HG02973 (cell line): ENCODE data around the gene SLC26A1.
"Not testable (repeated sequence)": the region's sequence is repeated elsewhere in the genome, so short reads cannot be mapped to it uniquely, and the experiment has no call there.

Experiments used
- ATAC-seq: cut with Tn5 transposase; IDR thresholded peaks from one replicate; pipeline ENCODE4 v1.9.1; 2021; ENCODE audit warnings: moderate library complexity; ENCODE audit not compliant: unreplicated experiment

SLC26A1 gene

DNA sequence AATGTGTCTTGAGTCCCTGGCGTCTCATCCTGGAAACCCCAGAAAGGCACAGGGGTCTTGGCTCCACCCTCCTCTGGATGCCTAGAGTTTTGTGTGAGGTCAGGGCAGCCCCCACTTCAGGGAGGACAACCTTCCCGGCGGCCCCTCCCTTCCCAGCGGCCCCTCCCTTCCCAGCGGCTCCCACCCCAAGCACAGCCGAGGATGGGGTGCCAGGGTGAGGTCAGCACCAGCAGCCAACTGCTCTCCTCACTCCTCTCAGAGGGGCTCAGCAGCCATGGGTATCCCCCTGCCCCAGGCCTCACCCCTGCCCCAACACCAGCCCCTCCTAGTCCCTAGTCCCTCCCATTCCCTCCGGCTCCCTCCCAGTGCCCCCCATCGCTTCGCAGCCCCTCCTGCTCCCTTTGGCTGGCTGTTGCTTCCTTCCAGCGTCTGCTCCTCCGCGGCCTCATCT lies 37.2 kb downstream of the SLC26A1 start:
- no peak for ATAC-seq

DNA sequence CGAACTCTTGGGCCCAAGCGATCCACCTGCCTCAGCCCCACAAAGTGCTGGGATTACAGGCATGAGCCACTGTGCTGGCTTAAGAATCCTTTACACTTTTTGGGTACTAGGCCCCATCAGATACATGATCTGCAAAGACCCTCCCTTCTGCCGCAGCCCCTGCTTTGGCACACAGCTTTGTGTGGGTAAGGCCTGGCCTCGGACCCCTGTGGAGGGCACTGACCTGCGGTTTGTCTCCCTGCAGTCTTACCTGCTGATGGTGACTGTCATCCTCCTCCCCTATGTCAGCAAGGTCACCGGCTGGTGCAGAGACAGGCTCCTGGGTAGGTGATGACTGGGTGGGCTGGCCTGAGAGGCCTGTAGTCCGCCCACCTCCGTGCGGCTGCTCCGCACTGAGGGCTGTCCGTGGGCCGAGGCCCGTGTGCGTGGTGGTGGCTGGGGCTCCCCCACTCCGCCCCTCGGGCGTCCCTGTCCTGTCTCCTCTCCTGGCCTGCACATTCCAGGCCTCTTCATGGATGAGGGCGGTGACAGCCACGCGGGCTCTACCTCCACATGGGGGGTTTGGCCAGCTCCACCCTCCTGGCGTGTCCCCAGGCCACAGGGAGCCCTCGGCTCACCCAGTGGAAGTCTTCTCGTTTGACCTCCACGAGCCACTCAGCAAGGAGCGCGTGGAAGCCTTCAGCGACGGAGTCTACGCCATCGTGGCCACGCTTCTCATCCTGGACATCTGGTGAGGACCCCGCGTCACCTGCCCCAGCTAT lies 37.9 kb downstream of the SLC26A1 start:
- ATAC-seq = no peak

GRCh38 chr4:954211-955020 lies 38.8 kb downstream of the SLC26A1 start:
- no peak for ATAC-seq

- no peak for ATAC-seq
These were observed 39.7 kb downstream of the SLC26A1 start for GRCh38 chr4:953574-953915.

- ATAC-seq = no peak
These were observed 40.2 kb downstream of the SLC26A1 start for GRCh38 chr4:952881-953573.

DNA sequence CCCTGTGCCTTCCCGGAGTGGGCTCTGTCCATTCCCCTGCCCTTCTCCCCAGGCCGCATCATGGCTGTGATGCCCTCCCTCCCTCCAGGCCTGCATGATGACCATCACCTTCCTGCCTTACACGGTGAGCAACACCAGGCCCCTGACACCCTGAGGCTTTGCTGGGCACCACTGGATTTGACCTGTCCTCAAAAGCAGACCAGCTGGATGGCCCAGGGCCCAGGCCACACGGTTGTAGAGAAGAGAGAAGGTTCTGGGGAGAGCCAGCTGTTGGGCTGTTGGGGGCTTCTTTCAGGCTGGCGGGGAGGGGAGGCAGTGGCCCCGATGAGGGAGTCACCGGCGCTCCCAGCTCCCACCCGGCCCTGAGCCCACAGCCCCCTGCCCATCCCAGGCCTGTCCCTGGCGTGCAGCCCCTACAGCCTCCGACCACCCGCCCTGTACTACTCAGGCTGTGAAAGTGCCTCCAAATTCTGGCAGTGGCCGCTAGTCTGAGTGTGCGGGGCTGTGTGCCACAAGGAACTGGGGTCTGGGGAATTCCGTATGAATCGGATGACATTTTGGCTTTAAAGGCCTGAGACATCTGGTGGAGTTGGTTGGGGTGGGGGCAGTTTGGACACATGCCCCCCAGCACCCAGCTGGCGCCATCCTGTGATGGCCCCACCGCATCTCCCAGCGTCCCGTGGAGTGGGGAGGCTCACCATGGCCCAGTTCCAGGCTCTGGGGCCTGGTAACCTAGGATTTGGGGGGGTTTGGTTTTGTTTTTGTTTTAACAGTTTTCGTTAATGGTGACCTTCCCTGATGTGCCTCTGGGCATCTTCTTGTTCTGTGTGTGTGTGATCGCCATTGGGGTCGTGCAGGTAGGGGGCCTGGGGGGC lies 41.4 kb downstream of the SLC26A1 start:
- no peak for ATAC-seq

GRCh38 chr4:951186-951585 lies 42.0 kb downstream of the SLC26A1 start:
- ATAC-seq = no peak

DNA sequence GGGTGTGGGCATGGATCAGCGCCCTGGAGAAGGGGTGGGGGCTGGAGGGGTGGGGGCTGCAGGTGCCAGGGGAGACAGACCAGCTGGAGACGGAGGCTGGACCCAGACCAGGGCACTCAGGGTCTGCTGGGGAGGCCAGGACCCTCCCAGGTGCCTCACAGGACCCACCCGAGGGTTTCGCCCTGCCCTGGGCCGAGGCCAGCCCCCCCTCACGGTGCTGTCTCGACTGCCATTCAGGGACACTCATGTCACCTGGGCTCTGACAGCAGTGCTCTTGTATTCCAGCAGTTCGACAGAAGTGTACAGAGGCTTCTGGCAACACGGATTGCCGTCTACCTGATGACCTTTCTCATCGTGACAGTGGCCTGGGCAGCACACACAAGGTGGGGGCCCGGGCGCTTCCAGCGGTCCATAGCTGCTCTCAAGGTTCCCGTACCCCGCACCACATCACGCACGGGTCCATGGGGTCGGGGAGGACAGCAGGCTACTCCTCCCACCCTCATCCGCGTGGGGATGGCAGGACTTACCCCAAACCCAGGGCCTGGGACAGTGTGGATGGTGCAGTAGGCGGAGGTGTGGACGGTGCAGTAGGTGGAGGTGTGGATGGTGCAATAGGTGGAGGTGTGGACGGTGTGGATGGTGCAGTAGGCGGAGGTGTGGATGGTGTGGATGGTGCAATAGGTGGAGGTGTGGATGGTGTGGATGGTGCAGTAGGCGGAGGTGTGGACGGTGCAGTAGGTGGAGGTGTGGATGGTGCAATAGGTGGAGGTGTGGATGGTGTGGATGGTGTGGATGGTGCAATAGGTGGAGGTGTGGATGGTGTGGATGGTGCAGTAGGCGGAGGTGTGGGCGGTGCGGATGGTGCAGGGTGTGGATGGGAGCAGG lies 42.8 kb downstream of the SLC26A1 start:
- ATAC-seq = no peak

GRCh38 chr4:949656-950055 lies 43.5 kb downstream of the SLC26A1 start:
- ATAC-seq = no peak

GRCh38 chr4:948936-949300 lies 44.3 kb downstream of the SLC26A1 start:
- ATAC-seq = no peak

- ATAC-seq = no peak
These were observed 44.9 kb downstream of the SLC26A1 start for GRCh38 chr4:948101-948935.

GRCh38 chr4:947491-947971 lies 45.7 kb downstream of the SLC26A1 start:
- ATAC-seq = no peak

- ATAC-seq = no peak
These were observed 46.4 kb downstream of the SLC26A1 start for GRCh38 chr4:946517-947471.

DNA sequence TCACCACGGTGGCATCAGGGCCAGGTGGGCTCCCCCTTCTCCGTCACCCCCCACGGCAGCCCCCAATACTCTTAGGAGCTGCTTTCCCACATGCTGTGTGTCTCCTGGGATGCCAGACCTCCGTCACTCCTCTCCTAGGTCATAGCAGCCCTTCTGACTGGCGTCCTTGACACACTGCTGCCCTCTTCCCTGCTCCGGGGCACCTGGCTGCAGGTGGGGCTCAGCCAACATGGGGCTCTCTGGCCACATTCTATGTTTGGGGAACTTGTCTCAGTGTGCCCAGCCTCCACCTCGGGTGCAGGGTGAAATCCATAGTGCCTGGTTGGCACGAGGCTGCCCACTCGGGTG lies 47.1 kb downstream of the SLC26A1 start:
- ATAC-seq = no peak

GRCh38 chr4:945274-946102 lies 47.7 kb downstream of the SLC26A1 start:
- no peak for ATAC-seq

- ATAC-seq = not testable (repeated sequence)
These were observed 53.7 kb downstream of the SLC26A1 start for GRCh38 chr4:939508-939907.
